Cerebellar nuclear complex (tissue), 1 donor: ENCODE measurements around the gene CERS6.
"Not testable (repeated sequence)": the region's sequence is repeated elsewhere in the genome, so short reads cannot be mapped to it uniquely, and the experiment has no call there.

Source experiments
- DNase-seq, 2 experiments: peaks; one replicate each; lab custom pipeline; 2025; lab: John Stamatoyannopoulos, UW

The CERS6 gene

GRCh38 chr2:168455645-168456520 lies at the start of gene CERS6:
Gene CERS6, plus strand, starts transcription at chr2:168456272. Its CDS starts 177 bp downstream, at chr2:168456449.
- DNase-seq = peak; percentile 19 to 76

- not testable (repeated sequence) for DNase-seq
Observed at GRCh38 chr2:168412301-168412700, 43.8 kb upstream of the CERS6 start.

- not testable (repeated sequence) for DNase-seq
Observed at GRCh38 chr2:168413101-168413500, 43.0 kb upstream of the CERS6 start.

GRCh38 chr2:168416555-168416954 lies 39.5 kb upstream of the CERS6 start:
- no peak for DNase-seq

GRCh38 chr2:168422584-168422983 lies 33.5 kb upstream of the CERS6 start:
- no peak for DNase-seq

- DNase-seq = no peak
Observed at GRCh38 chr2:168424112-168424951, 31.7 kb upstream of the CERS6 start.

- DNase-seq = no peak
Observed at GRCh38 chr2:168424971-168425370, 31.1 kb upstream of the CERS6 start.

- DNase-seq = no peak
Observed at GRCh38 chr2:168426861-168427260, 29.2 kb upstream of the CERS6 start.

- no peak for DNase-seq
Observed at GRCh38 chr2:168427451-168427850, 28.6 kb upstream of the CERS6 start.

GRCh38 chr2:168428431-168428830 lies 27.6 kb upstream of the CERS6 start:
- no peak for DNase-seq

- DNase-seq = no peak
Observed at GRCh38 chr2:168429988-168430387, 26.1 kb upstream of the CERS6 start.

GRCh38 chr2:168430431-168430830 lies 25.6 kb upstream of the CERS6 start:
- no peak for DNase-seq

- DNase-seq = no peak
Observed at GRCh38 chr2:168431301-168432024, 24.6 kb upstream of the CERS6 start.

GRCh38 chr2:168432100-168432499 lies 24.0 kb upstream of the CERS6 start:
- no peak for DNase-seq

- no peak for DNase-seq
Observed at GRCh38 chr2:168432565-168433186, 23.4 kb upstream of the CERS6 start.

- no peak for DNase-seq
Observed at GRCh38 chr2:168433527-168433926, 22.5 kb upstream of the CERS6 start.

- peak in 1 of 2 experiments; percentile 16 for DNase-seq
Observed at GRCh38 chr2:168434146-168434545, 21.9 kb upstream of the CERS6 start.

- DNase-seq = no peak
Observed at GRCh38 chr2:168436840-168437239, 19.2 kb upstream of the CERS6 start.

- no peak for DNase-seq
Observed at GRCh38 chr2:168438553-168438952, 17.5 kb upstream of the CERS6 start.

- DNase-seq = no peak
Observed at GRCh38 chr2:168439536-168439935, 16.5 kb upstream of the CERS6 start.

GRCh38 chr2:168441214-168441872 lies 14.7 kb upstream of the CERS6 start:
- no peak for DNase-seq
